ENCODE data around the gene SNRPD2. TPM values are rescaled to one million over a fixed set of nuclear protein-coding genes. Genes with fewer than 3 reads are reported as not detected.

The SNRPD2 gene
- total RNA-seq, 1 experiment from 2014 or later = 793 TPM

DNA sequence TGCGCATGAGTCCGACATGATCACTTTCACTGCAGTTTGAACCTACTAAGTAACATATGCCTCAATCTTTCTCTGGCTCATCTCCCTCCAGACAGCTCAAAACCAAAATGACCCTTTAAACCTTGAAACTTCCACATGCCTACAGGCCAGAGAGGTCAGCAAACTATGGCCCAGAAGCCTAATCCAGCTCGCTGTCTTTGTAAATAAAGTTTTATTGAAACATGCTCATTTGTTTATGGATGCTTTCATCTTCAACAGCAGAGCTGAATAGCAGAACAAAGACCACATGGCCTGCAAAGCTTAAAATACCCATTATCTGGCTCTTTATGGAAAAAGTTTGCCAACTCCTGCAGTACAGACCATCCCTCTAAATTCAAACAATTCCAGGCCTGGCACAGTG lies 23.4 kb upstream of the SNRPD2 start:
- Histone ChIP-seq H3K18ac (ENCODE audit: insufficient read length, low read depth, low read length) (no peak overlapping the region), H2AK5ac (ENCODE audit: insufficient read length, low read length) (no peak overlapping the region), H4K91ac (ENCODE audit: insufficient read length, low read depth, low read length) (no peak overlapping the region), H4K20me1 (ENCODE audit: control insufficient read depth, insufficient read depth, insufficient read length) (no peaks in the 10 kb centered on the region), H2BK12ac (ENCODE audit: insufficient read length, low read depth, low read length) (no peak overlapping the region), H3K56ac (ENCODE audit: insufficient read length, low read depth, low read length) (no peak overlapping the region), H4K8ac (replicated peaks; ENCODE audit: insufficient read length, low read depth, low read length) (no peak overlapping the region), H3T11ph (ENCODE audit: low read length) (no peak overlapping the region), H3K79me1 (ENCODE audit: insufficient read depth, low read depth, low read length, poor library complexity, severe bottlenecking) (no peaks in the 10 kb centered on the region), H2BK15ac (ENCODE audit: low read depth, low read length) (no peak overlapping the region), H3K9me3 (ENCODE audit: control insufficient read depth, low read depth, low read length) (no peaks in the 10 kb centered on the region), H2BK20ac (ENCODE audit: low read depth, low read length, poor library complexity, severe bottlenecking) (no peak overlapping the region), H3K79me2 (ENCODE audit: insufficient read depth, low read length) (peaks cover 12% of the 10 kb centered on the region; the same call in 1 of the 2 replicates), H3K9ac (ENCODE audit: extremely low read depth, insufficient read length, low read length) (no peak overlapping the region), H2AFZ (ENCODE audit: low read length) (no peak overlapping the region), H2BK120ac (ENCODE audit: low read depth, low read length, poor library complexity, severe bottlenecking) (no peak overlapping the region), H3K4me2 (ENCODE audit: insufficient read depth, insufficient read length, low read length) (no peak overlapping the region), H2BK5ac (ENCODE audit: insufficient read length, low read length) (no peak overlapping the region), H3K23me2 (ENCODE audit: insufficient read length, low read depth, low read length, poor library complexity, severe bottlenecking) (peaks cover 14% of the 10 kb centered on the region), H3K14ac (ENCODE audit: insufficient read depth, low read length) (no peak overlapping the region), H4K5ac (ENCODE audit: insufficient read length, low read depth, low read length) (no peak overlapping the region), H3K27ac (ENCODE audit: insufficient read length, low read depth, low read length) (no peak overlapping the region), H3K4me1 (ENCODE audit: insufficient read depth, low read length) (no peaks in the 10 kb centered on the region), H3K4ac (ENCODE audit: low read depth, low read length) (no peak overlapping the region), H3K23ac (ENCODE audit: insufficient read length, low read depth, low read length) (no peak overlapping the region), H3K27me3 (ENCODE audit: insufficient read depth, low read length) (no peaks in the 10 kb centered on the region)
- peaks cover 17 to 30% (median 26%) of the 10 kb centered on the region in 3 experiments; a peak in 6 of 7 replicates for H3K36me3 Mint-ChIP-seq (ENCODE audit: insufficient read depth in 1 of 3, low read depth in 3 of 3)
- no peaks in the 10 kb centered on the region; the same call in 1 of the 2 replicates for H3K27me3 Mint-ChIP-seq (ENCODE audit: low read depth)
- H3K9me3 Mint-ChIP-seq = no peaks in the 10 kb centered on the region
- DNase-seq = no peak
- peaks cover 29 to 40% of the 10 kb centered on the region in 2 experiments for H3K4me1 Mint-ChIP-seq
- H3K27ac Mint-ChIP-seq = peak overlapping the region in 1 of 3 experiments; percentile 27; a peak in 2 of 7 replicates
- H3K4me3 Mint-ChIP-seq = peak overlapping the region in 1 of 2 experiments; percentile 91; a peak in 2 of 5 replicates
- TF ChIP-seq CTCF (conservative IDR thresholded peaks at IDR 0.05) = no peak
- no CpG with 5 or more reads among the region's 3 CpGs for WGBS (ENCODE audit: extremely low coverage, insufficient read length, low lambda C conversion rate)

All from H9 (cell line).